ENCODE results near the gene RGS6. TPM values are rescaled to one million over a fixed set of nuclear protein-coding genes. Genes with fewer than 3 reads are reported as not detected.

The RGS6 gene
- polyA plus RNA-seq, 3 donors, result not detected

DNA sequence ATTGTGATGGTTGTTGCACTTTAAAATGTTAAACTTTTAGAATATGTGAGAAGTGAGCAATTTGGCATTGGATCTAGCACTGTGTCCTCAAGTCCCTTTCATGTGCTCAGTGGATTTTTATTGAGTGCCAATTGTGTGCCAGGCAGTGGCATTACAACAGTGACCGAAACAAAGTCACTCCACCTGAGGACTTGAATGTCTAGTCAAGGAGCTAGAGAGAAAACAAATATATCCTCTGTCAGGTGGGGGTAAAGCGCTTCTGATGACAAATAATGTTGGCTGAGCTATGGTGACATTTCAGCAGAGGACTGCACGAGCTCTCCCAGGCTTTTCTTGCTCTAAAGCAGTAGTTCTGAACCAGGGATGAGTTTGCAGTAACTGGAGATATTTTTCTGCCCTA, 240.4 kb downstream of the RGS6 start:
- intact Hi-C loops (cut with micrococcal nuclease), result no loop called here

DNA sequence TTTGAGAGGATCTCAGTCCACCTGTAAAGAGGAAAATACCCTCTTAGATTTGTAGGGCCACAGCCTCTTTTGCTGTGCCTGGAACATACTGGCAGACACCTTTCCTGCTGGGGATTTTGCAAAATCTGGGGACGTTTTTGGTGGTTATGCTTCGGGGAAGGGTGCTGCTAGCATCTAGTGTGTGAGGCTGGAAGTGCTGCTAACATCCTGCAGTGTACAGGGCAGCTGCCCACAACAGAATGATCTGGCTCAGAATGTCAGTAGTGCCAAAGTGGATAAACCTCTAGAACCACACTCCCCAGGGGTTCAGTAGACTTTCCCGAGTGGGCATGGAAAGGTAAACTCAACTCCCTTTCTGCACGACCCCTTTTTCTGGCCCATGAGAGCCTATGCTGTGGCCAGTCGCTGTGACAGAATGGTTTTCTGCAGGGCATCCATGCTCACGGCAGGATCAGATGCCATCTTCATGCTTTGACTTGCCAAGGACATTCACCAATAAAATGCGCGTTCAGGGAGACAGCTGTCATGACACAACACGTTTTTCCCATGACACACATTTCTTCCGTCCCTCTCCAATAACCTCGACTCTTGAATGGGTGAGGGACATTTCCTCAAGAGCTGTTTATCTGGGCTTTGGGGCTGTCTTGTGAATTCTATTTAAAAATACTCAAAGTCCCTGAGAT, 240.9 kb downstream of the RGS6 start:
- no peaks in the 10 kb centered on the region for H3K9me3 ChIP-seq (replicated peaks in 1 of 2; ENCODE audit: control insufficient read depth in 1 of 2, insufficient read depth in 1 of 2, low read length in 2 of 2)
- intact Hi-C loops (cut with micrococcal nuclease), result no loop called here
- TF ChIP-seq, protein P1, sequence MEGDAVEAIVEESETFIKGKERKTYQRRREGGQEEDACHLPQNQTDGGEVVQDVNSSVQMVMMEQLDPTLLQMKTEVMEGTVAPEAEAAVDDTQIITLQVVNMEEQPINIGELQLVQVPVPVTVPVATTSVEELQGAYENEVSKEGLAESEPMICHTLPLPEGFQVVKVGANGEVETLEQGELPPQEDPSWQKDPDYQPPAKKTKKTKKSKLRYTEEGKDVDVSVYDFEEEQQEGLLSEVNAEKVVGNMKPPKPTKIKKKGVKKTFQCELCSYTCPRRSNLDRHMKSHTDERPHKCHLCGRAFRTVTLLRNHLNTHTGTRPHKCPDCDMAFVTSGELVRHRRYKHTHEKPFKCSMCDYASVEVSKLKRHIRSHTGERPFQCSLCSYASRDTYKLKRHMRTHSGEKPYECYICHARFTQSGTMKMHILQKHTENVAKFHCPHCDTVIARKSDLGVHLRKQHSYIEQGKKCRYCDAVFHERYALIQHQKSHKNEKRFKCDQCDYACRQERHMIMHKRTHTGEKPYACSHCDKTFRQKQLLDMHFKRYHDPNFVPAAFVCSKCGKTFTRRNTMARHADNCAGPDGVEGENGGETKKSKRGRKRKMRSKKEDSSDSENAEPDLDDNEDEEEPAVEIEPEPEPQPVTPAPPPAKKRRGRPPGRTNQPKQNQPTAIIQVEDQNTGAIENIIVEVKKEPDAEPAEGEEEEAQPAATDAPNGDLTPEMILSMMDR (IDR thresholded peaks at IDR 0.05), result no peak
- 86% methylated on average over 6 of the region's 11 CpGs for WGBS (ENCODE audit: insufficient coverage)
- H4K20me1 ChIP-seq (ENCODE audit: insufficient read depth, low read length), result no peaks in the 10 kb centered on the region
- no peak overlapping the region for H3K9ac ChIP-seq (ENCODE audit: insufficient read depth, low read length, poor library complexity, severe bottlenecking)
- H3K4me3 ChIP-seq (replicated peaks in 1 of 3; ENCODE audit: low read depth in 2 of 3, low read length in 3 of 3), result no peak overlapping the region
- no peaks in the 10 kb centered on the region for H3K36me3 ChIP-seq (replicated peaks in 1 of 2; ENCODE audit: control insufficient read depth in 1 of 2, insufficient read depth in 2 of 2, low read length in 2 of 2)
- H3K27ac Mint-ChIP-seq, result no peak overlapping the region
- no peaks in the 10 kb centered on the region for H3K27me3 ChIP-seq (ENCODE audit: control insufficient read depth in 2 of 2, insufficient read depth in 2 of 2, low read length in 2 of 2)
- no peak for DNase-seq
- H3K36me3 Mint-ChIP-seq, result no peaks in the 10 kb centered on the region
- H3K9me3 Mint-ChIP-seq, result peaks cover under 1 to 6% (median 2%) of the 10 kb centered on the region in 7 donors
- H2AFZ ChIP-seq (ENCODE audit: insufficient read depth, low read depth, low read length, poor library complexity, severe bottlenecking), result no peak overlapping the region
- H3K27ac ChIP-seq (ENCODE audit: low read depth in 1 of 2, low read length in 2 of 2), result no peak overlapping the region
- no peak overlapping the region for H3K4me2 ChIP-seq (replicated peaks; ENCODE audit: extremely low read depth, low read length, poor library complexity, severe bottlenecking)
- H3K27me3 Mint-ChIP-seq (ENCODE audit: low read depth in 3 of 3), result peaks cover 0 to 3% (median 1%) of the 10 kb centered on the region in 3 donors
- no peaks in the 10 kb centered on the region for H3K79me2 ChIP-seq (ENCODE audit: insufficient read depth, low read length)
- no peak overlapping the region for H3K4me3 Mint-ChIP-seq
- H3K4me1 Mint-ChIP-seq, result no peaks in the 10 kb centered on the region
- no peaks in the 10 kb centered on the region for H3K4me1 ChIP-seq (ENCODE audit: control insufficient read depth in 1 of 2, insufficient read depth in 2 of 2, low read length in 2 of 2)

More for the DNA sequence above, 240.4 kb downstream of the RGS6 start:
- Mint-ChIP-seq H3K9me3 (peaks cover 2 to 6% (median 3%) of the 10 kb centered on the region in 7 donors), H3K27me3 (ENCODE audit: low read depth in 3 of 3) (peaks cover 0 to 2% (median 1%) of the 10 kb centered on the region in 3 donors), H3K36me3 (no peaks in the 10 kb centered on the region), H3K4me1 (no peaks in the 10 kb centered on the region), H3K27ac (no peak overlapping the region), H3K4me3 (no peak overlapping the region)
- no peaks in the 10 kb centered on the region for H4K20me1 ChIP-seq (ENCODE audit: insufficient read depth, low read length)
- TF ChIP-seq, protein P1 (IDR thresholded peaks at IDR 0.05), result no peak
- H3K4me3 ChIP-seq (replicated peaks in 1 of 3; ENCODE audit: low read depth in 2 of 3, low read length in 3 of 3), result no peak overlapping the region
- H3K4me1 ChIP-seq (ENCODE audit: control insufficient read depth in 1 of 2, insufficient read depth in 2 of 2, low read length in 2 of 2), result no peaks in the 10 kb centered on the region
- no peak overlapping the region for H2AFZ ChIP-seq (ENCODE audit: insufficient read depth, low read depth, low read length, poor library complexity, severe bottlenecking)
- H3K9me3 ChIP-seq (replicated peaks in 1 of 2; ENCODE audit: control insufficient read depth in 1 of 2, insufficient read depth in 1 of 2, low read length in 2 of 2), result no peaks in the 10 kb centered on the region
- WGBS (ENCODE audit: insufficient coverage), result 75% methylated on average over 2 of the region's 3 CpGs
- H3K9ac ChIP-seq (ENCODE audit: insufficient read depth, low read length, poor library complexity, severe bottlenecking), result no peak overlapping the region
- H3K36me3 ChIP-seq (replicated peaks in 1 of 2; ENCODE audit: control insufficient read depth in 1 of 2, insufficient read depth in 2 of 2, low read length in 2 of 2), result no peaks in the 10 kb centered on the region
- no peaks in the 10 kb centered on the region for H3K27me3 ChIP-seq (ENCODE audit: control insufficient read depth in 2 of 2, insufficient read depth in 2 of 2, low read length in 2 of 2)
- no peaks in the 10 kb centered on the region for H3K79me2 ChIP-seq (ENCODE audit: insufficient read depth, low read length)
- no peak for DNase-seq
- H3K4me2 ChIP-seq (replicated peaks; ENCODE audit: extremely low read depth, low read length, poor library complexity, severe bottlenecking), result no peak overlapping the region
- H3K27ac ChIP-seq (ENCODE audit: low read depth in 1 of 2, low read length in 2 of 2), result no peak overlapping the region
